ENCODE data around the gene RREB1.

RREB1 gene

GRCh38 chr6:7166410-7167293 lies 58.9 kb downstream of the RREB1 start:
- no peak for DNase-seq

GRCh38 chr6:7169296-7169721 lies 61.5 kb downstream of the RREB1 start:
- no peak for DNase-seq

GRCh38 chr6:7170117-7170732 lies 62.5 kb downstream of the RREB1 start:
- DNase-seq, result no peak

- DNase-seq, result no peak
Measured at GRCh38 chr6:7171119-7171518, 63.4 kb downstream of the RREB1 start.

- no peak for DNase-seq
Measured at GRCh38 chr6:7171733-7172132, 64.0 kb downstream of the RREB1 start.

GRCh38 chr6:7172649-7173048 lies 64.9 kb downstream of the RREB1 start:
- DNase-seq, result no peak

GRCh38 chr6:7173843-7174503 lies 66.2 kb downstream of the RREB1 start:
- no peak for DNase-seq

- DNase-seq, result no peak
Measured at GRCh38 chr6:7175462-7175861, 67.7 kb downstream of the RREB1 start.

GRCh38 chr6:7176208-7176607 lies 68.4 kb downstream of the RREB1 start:
- no peak for DNase-seq

GRCh38 chr6:7178280-7178679 lies 70.5 kb downstream of the RREB1 start:
- no peak for DNase-seq

GRCh38 chr6:7180751-7181150 lies 73.0 kb downstream of the RREB1 start:
- no peak for DNase-seq

- no peak for DNase-seq
Measured at GRCh38 chr6:7183707-7184106, 75.9 kb downstream of the RREB1 start.

GRCh38 chr6:7184502-7184901 lies 76.7 kb downstream of the RREB1 start:
- no peak for DNase-seq

GRCh38 chr6:7185561-7185960 lies 77.8 kb downstream of the RREB1 start:
- no peak for DNase-seq

GRCh38 chr6:7188492-7188891 lies 80.7 kb downstream of the RREB1 start:
- DNase-seq, result no peak

- DNase-seq, result no peak
Measured at GRCh38 chr6:7189101-7189758, 81.5 kb downstream of the RREB1 start.

GRCh38 chr6:7190791-7191190 lies 83.0 kb downstream of the RREB1 start:
- no peak for DNase-seq

GRCh38 chr6:7193122-7193521 lies 85.4 kb downstream of the RREB1 start:
- DNase-seq, result no peak

GRCh38 chr6:7194657-7195056 lies 86.9 kb downstream of the RREB1 start:
- DNase-seq, result no peak

GRCh38 chr6:7195339-7196018 lies 87.7 kb downstream of the RREB1 start:
- no peak for DNase-seq

GRCh38 chr6:7196019-7196402 lies 88.2 kb downstream of the RREB1 start:
- no peak for DNase-seq

GRCh38 chr6:7196685-7197283 lies 89.0 kb downstream of the RREB1 start:
- DNase-seq, result no peak

All from COR-L47 (cell line).